ENCODE data around the gene FOXJ1.

DNA sequence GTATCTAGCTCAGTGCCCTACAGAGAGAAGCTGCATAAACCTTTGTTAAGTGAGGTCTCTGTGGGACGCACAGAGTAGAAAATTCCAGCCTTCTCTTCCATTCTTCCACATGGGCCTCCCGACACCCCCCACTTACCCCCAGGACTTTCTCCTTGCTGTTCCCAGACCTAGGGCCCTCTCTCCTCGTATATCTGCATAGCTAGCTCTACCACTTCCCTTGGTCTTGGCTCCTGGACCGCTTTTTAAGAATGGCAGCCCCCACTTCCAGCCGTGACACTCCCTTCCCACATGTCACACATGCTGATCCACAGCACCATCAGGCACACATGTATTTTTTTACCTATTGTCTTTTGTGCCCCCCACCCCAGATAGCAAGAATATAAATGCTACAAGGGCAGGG is 16.7 kb upstream of the FOXJ1 start:
- TF ChIP-seq, protein P1, sequence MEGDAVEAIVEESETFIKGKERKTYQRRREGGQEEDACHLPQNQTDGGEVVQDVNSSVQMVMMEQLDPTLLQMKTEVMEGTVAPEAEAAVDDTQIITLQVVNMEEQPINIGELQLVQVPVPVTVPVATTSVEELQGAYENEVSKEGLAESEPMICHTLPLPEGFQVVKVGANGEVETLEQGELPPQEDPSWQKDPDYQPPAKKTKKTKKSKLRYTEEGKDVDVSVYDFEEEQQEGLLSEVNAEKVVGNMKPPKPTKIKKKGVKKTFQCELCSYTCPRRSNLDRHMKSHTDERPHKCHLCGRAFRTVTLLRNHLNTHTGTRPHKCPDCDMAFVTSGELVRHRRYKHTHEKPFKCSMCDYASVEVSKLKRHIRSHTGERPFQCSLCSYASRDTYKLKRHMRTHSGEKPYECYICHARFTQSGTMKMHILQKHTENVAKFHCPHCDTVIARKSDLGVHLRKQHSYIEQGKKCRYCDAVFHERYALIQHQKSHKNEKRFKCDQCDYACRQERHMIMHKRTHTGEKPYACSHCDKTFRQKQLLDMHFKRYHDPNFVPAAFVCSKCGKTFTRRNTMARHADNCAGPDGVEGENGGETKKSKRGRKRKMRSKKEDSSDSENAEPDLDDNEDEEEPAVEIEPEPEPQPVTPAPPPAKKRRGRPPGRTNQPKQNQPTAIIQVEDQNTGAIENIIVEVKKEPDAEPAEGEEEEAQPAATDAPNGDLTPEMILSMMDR (IDR thresholded peaks at IDR 0.05), result no peak
- TF ChIP-seq POLR2A (IDR thresholded peaks at IDR 0.05), result no peak

All from body of pancreas (tissue), 4 donors.